Stimulated activated naive CD8-positive, alpha-beta T cell treated with anti-CD3 and anti-CD28 coated beads, Interleukin-15, Interleukin-2, amounts not matched to agents 100 U/mL and 50 U/mL, for 24 hours (primary cell): ENCODE data around the gene EFHD2.
"Not testable (repeated sequence)": the region's sequence is repeated elsewhere in the genome, so short reads cannot be mapped to it uniquely, and the experiment has no call there.

Experiments used
- ATAC-seq: fragments of 150-1000 bp; cut with Tn5 transposase; one replicate; pipeline ENCODE4 v1.10.0; 2021
- DNase-seq: peaks from one replicate; pipeline ENCODE4 v3.0.0; 2021

EFHD2 gene

DNA sequence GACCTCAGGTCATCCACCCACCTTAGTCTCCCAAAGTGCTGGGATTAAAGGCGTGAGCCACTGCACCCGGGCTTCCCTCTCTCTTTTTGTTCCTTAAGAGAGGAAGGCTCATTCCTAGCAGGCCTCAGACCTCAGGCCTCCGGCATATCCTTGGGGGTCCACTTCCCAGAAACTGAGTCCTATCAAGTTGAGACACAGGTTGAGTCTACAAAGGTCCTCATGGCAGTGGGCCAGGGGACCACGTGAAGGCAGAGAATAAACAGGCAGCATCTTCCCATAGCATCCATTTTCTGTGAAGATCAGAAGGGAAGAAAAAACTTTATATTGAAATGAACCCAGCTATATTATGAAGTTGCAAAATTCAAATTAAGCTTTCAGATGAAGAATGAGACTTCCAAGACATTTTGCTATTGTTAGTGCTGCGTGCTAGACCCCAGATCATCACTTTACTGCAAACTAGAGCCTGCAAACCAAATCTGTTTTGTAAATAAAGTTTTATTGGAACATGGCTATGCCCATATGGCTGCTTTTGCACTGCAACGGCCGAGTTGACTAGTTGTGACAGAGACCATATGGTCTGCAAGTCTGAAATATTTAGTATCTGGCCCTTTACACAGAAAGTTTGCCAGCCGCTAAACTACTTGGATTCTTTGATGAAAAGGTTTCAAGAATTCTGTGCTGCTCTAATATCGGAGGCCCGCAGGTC lies 43.3 kb downstream of the EFHD2 start:
- ATAC-seq, result no peak
- DNase-seq, result no peak

DNA sequence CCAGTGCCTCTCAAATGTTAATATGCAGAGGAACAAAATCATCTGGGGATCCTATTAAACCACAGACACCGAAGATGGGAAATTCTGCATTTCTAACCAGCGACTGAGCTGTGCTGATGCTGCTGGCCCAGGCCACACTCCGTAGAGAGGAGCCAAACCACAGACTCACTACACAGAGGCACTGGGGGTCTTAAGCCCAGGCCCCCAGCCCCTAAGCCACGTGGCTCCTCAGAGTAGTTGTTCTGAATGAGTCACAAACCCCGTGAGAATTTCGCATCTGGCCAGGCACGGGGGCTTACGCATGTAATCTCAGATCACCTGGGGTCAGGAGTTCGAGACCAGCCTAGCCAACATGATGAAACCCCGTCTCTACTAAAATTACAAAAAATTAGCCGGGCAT lies 44.0 kb downstream of the EFHD2 start:
- ATAC-seq, result no peak
- DNase-seq, result no peak

DNA sequence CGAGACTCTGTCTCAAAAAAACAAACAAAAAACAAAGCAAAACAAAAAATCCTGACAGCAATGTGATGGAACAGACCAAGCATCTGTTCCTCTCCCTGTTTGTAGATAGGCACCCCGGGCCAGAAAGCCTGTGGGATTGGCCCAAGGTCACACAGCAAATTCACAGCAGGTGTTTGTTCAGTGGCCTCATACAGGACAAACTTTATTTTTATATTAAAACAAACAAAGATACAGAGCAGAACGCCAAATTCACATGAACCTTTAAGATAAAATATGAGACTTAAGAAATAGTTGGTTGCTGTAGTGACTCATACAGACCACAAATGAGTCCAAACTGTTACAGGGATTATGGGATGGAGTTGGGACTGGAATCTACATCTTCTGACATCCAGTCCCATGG lies 44.6 kb downstream of the EFHD2 start:
- DNase-seq (no peak), ATAC-seq (no peak)

DNA sequence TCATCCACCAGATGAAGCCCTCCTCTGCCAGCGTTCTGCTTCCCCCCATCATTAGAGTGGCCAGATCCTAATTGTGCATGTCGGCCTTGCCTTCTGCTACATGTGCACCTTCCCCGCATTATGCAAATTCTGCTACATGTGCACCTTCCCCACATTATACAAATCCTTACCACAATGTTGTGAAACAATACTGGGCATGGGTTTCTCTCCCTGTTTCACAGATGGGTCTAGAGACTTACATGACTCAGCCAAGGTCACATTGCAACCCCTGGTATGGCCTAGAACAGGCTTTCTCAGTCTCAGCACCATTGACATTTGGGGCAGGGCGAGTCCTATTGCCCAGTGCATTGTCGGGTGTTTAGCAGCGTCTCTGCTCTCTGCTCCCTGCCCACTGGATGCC lies 45.8 kb downstream of the EFHD2 start:
- DNase-seq (no peak), ATAC-seq (no peak)

DNA sequence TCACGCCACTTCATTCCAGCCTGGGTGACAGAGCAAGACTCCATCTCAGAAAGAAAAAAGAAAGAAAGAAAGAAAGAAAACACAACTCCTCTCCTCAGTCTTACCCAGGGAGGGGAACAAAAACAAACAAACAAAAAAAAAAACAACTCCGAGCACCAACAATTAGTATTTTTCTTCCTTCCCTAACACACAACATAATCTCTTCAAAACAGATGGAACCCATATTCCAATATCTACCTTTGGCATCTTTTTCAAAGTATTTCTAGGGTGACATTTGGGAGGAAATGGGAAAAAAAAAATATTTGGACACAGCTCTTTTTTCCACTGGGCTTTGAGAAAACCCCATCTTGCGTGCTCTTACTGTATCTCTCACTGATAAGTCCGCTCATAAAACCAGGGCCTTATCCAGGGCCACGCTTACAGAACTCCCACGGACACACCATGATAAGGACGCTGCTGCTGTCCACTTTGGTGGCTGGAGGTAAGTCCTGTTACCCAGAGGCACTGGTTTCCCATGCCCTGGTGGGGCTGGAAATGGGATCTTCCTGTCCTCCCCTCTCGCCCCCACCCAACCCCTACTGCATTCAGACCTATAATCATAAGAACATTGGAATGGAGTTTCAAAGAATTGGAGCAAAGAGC lies 46.7 kb downstream of the EFHD2 start, which contains the start of gene CELA2A:
Gene CELA2A (plus strand): TSS at position 420 of the 642 bp plus-strand sequence. CDS start 22 bp downstream, at position 442.
- no peak for ATAC-seq

DNA sequence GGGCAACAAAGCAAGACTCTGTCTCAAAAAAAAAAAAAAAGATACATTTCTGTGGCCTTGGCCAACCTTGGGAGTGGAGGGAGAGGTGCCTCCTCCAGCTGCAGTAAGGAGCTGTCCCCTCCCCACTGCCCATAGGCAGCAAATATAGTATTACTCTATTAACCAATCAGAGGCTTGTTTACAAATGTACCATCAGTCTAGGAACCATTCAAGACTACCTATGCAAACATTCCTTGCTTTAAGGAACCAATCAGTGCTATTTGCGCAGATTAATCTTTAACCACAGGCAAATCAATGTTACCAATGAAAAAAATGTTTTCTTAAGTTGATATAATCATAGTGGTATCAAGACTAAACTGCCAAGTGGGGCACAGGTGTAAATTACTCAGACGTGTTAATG lies 47.9 kb downstream of the EFHD2 start:
- no peak for ATAC-seq
- no peak for DNase-seq

More for the DNA sequence above, 46.7 kb downstream of the EFHD2 start, which contains the start of gene CELA2A:
- DNase-seq, result no peak

DNA sequence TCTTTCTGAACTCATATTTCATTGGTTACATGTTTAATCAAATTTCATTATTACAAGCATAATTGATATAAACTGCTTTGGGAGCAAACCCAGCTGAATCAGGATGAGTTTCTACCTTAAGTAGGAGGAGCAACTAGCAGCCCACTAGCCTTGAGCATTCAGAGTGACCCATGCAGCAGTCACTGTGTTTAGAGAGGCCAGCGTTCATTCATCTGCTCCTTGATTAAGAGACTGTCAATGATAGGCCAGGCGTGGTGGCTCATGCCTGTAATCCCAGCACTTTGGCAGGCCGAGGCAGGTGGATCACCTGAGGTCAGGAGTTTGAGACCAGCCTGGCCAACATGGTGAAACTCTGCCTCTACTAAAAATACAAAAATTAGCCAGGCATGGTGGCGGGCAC lies 48.7 kb downstream of the EFHD2 start:
- DNase-seq, ATAC-seq: not testable (repeated sequence)

DNA sequence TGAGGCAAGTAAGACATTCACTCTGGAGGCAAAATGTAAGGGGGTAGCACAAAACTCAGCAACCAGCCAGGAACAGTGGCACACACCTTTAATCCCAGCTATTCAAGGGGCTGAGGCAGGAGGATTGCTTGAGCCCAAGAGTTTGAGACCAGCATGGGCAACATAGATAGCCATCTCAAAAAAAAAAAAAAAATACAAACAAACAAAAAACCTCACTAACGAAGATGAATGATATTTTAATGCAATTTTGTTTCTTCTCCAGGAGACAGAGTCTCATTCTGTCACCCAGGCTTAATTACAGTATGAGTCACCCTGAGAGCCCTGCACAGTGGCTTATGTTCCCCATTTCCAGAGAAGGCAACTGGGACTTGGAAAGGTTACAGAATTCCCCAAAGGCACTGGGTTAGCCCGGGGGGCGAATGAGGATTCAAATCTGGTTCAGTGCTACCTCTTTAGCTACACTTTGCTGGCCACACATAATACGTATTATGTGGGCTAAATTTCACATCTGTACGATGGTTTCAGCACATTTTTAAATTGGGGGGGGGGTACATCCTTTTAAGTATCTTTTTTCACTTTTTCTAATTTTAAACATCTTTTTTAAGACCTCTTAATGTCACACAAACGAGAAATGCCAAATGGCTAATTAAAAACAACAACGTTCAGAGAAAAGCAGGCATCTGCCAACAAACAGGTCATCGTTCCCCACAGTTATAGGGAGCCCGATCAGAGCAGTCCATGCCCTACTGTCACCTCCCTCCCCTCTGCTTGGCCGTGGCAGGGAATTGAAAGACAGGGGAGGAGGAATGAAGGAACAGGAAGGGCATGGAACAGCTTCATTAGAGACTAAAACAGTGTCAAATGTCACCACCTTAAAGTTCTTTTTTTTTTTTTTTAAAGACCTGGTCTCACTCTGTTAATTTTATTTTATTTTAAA lies 50.4 kb downstream of the EFHD2 start:
- DNase-seq, result no peak
- ATAC-seq, result no peak

DNA sequence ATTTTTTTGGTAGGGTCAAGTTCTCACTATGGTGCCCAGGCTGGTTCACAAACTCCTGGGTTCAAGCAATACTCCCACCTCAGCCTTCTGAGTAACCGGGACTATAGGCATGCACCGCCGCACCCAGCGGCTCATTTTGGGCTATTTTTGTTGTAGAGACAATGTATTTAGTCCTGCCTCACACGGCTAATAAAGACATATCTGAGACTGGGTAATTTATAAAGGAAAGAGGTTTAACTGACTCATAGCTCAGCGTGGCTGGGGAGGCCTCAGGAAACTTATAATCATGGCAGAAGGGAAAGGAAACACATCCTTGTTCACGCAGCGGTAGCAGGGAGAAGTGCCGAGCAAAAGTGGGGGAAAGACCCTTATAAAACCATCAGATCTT lies 51.0 kb downstream of the EFHD2 start:
- no peak for ATAC-seq
- no peak for DNase-seq

DNA sequence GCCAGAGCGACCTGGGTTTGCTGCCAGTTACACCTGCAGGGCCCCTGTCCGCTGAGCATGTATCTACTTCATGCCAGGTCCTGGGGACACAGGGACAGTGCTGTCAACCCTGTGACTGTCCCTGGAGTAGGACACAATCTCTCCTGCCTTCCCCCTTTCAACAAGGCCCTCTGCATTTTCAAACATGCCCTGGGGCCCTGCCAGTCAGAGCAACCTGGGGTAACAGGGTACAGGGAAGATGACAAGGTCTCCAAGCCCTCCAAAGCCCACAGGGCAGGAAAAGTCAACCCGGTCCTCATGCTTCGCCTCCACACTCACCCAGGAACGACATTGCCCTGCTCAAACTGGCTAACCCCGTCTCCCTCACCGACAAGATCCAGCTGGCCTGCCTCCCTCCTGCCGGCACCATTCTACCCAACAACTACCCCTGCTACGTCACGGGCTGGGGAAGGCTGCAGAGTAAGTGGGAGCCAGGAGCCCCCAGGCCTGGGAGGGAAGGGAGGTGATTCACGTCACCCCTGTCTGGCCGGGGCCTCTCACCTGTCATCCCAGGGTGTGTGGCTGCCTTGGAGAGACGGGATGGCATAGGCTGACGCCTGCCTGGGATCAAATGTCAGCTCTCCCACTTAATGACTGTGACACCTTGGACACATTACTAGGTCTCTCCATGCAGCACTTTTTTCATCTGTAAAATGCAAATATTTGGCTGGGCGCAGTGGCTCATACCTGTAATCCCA lies 53.5 kb downstream of the EFHD2 start:
- DNase-seq, ATAC-seq: not testable (repeated sequence)

DNA sequence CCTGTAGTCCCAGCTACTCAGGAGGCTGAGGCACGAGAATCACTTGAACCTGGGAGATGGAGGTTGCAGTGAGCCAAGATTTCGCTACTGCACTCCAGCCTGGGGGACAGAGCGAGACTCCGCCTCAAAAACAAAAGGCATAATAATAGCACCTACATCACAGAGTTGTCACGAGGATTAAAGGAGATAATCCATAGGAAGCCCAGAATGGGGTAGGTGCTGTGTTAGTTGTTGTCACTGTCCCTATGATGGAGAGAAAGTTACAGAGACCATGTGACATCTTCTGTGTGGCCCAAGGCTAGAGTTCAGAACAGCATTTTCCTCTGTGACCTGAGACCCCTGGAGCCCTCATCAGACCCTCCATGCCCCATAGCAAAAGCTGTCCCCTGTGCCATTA lies 54.2 kb downstream of the EFHD2 start:
- ATAC-seq, DNase-seq: not testable (repeated sequence)

DNA sequence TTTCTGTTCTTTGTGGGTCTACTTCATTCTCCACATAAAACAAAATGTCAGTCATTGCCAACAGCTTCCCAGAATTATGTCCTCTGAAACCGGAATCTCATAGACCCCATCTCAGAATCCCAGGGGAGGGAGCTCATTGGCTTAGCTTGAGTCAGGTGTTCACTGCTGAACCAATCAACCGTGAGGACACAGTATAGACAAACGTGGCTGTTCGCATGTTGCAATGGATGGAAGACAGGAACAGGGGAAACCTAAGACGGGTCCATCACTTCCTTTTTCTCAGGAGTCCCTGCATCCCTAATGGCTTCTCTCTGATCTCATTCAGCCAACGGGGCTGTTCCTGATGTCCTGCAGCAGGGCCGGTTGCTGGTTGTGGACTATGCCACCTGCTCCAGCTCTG lies 56.0 kb downstream of the EFHD2 start:
- DNase-seq (no peak), ATAC-seq (no peak)

DNA sequence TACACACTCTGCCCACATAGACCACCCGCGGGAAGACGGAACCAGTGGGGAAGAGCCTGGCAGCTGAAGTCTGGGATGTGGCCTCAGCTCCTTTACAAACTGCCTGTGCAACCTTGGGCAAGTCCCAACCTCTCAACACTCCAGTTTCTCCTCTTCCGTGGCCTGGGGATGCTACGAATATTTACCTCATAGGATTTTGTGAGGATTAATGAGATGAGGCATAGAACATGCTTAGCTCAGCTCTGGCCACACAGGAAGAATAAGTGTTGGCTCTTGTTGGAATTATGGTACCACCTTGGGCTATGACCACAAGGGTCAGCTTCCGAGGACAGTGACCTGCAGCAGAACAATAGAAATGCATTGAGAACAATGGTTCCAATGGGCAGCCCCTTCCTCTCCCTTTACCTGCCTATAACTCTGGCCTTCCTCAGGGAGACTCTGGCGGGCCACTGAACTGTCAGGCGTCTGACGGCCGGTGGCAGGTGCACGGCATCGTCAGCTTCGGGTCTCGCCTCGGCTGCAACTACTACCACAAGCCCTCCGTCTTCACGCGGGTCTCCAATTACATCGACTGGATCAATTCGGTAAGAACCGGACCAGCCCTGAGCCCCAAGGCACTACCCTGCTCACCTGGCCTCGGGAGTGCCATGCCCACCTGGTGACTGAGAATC lies 57.4 kb downstream of the EFHD2 start:
- DNase-seq, ATAC-seq: not testable (repeated sequence)

DNA sequence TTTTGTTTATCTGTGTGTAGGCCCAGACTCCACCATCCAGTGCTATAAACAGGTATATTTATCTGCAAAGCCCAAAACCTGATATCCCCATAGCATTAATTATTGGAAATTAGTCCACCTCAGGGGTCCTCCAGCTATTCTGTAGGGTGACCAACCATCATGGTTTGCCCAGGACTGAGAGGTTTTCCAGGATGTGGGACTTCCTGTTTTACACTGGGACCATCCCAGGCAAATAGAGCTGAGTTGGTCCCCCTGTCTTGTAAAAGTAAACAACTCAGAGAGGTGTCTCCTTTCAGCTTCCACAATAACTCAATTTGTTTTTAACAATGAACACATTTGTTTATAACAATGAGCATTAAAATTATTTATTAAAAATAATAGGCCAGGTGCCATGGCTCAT lies 58.5 kb downstream of the EFHD2 start:
- no peak for ATAC-seq
- no peak for DNase-seq

DNA sequence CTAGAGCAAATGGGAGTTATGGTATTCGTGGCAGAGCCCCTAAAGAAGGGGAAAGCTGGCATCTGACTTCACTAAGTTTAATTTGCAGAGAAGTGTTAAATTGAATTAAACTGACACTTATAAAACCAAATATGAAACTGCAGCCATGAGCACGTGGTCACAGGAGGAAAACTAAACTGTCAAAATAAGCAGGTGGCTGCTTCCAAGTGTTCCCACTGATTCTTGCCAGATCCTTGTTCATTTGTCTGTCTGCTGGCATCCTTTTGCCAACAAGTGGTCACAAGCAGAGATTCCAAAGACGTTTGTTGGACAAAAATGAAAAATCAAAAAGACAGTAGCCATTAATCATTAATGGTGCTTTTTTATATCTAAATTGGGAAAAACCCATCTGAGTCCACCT lies 59.7 kb downstream of the EFHD2 start:
- ATAC-seq (no peak), DNase-seq (no peak)

DNA sequence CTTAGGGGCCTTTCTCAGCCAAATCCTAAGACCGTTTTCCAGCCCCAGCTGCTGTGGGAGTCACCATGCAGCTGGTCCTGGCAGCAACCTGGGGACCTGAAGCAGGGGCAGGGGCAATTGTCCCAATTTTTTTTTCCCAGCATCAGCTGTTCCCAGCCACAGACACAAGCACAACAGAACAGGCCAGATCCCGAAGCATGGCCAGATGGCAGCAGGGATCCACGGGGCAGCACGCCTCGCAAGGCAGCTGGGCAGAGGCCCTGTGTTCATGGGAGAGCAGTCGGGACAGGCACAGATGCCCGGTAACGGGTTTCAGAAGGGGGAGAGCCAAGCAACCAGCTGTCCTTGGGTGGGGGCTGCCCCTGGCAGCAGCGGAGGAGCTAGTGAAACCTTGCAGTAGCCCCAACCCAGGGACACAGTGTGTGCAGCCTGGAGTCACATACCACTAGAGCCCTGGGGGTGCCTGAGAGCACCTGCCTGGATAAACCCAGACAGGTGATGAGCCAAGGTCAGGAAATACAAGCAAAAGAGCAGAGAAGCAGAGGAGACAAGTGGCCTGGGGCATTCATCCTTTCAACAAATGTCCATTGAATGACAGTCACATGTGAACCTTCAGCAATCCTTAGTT lies 60.2 kb downstream of the EFHD2 start:
- DNase-seq, ATAC-seq: not testable (repeated sequence)

DNA sequence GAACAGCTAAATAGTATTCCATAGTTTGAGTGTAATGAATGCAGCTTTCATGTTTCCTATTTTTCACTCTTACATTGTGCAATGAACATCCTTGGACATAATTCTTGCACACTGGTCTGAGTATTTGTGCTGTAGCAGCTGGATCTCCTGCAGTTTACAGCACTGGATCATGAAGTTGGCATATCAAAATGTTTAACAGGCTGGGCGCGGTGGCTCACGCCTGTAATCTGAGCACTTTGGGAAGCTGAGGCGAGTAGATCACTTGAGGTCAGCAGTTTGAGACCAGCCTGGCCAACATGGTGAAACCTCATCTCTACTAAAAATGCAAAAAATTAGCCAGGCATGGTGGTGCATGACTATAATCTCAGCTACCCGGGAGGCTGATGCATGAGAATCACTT lies 61.4 kb downstream of the EFHD2 start:
- DNase-seq, ATAC-seq: not testable (repeated sequence)

DNA sequence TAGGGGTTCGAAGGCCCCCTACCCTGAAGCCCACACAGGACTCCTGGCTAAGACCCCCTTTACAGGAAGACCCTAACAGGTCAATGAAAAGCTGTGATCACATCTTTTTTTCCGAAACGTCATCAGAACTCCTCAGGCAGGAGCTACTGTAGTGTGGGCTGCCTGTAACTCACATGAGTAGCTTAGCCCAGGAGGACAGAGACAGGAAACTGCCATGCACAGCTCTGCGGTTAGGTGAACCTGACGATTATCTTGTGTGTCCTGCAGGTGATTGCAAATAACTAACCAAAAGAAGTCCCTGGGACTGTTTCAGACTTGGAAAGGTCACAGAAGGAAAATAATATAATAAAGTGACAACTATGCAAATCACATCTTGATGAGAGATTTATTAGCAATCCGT lies 62.0 kb downstream of the EFHD2 start:
- not testable (repeated sequence) for DNase-seq, ATAC-seq

DNA sequence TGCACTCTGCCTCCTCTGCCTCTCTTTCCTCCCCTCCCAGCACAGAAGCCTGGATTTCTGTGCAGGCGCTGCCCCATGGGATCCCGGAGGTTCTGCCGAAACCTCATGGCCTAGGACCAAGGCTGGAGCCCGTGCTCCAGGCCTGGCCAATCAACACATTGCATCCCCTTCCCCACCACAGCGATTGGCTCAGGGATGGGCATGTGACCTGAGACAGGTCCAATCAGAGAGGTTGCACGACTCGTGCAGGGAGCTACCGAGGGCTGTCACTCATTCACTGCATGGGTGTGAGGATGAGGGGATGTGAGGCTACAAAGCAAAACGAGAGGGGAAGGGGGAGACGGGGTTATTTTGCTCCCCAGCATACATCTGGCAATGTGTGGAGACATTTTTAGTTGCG lies 62.9 kb downstream of the EFHD2 start:
- DNase-seq, result no peak
- no peak for ATAC-seq

DNA sequence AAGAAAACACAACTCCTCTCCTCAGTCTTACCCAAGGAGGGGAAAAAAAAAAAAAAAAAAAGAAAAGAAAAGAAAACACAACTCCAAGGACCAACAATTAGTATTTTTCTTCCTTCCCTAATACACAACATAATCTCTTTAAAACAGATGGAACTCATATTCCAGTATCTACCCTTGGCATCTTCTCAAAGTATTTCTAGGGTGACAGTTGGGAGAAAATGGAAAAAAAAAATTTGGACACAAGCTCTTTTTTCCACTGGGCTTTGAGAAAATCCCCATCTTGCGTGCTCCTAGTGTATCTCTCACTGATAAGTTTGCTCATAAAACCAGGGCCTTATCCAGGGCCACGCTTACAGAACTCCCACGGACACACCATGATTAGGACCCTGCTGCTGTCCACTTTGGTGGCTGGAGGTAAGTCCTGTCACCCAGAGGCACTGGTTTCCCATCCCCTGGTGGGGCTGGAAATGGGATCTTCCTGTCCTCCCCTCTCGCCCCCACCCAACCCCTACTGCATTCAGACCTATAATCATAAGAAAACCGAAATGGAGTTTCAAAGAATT lies 66.1 kb downstream of the EFHD2 start, which contains the start of gene CELA2B:
Gene CELA2B (plus strand): TSS at position 353 of the 563 bp plus-strand sequence. CDS start 22 bp downstream, at position 375.
- DNase-seq, result no peak
- no peak for ATAC-seq
